ENCODE results near the gene OR10AD1. TPM values are rescaled to one million over a fixed set of nuclear protein-coding genes. Genes with fewer than 3 reads are reported as not detected.
"Not testable (repeated sequence)": the region's sequence is repeated elsewhere in the genome, so short reads cannot be mapped to it uniquely, and the experiment has no call there.

OR10AD1 gene
- total RNA-seq, 1 experiment from 2014 or later = not detected

- DNase-seq (ENCODE audit: low read depth in 1 of 2, low spot score in 2 of 2) = peak in 1 of 2 experiments; percentile 71
- Histone ChIP-seq H3K4me1 (replicated peaks) (no peaks in the 10 kb centered on the region), H3K27ac (no peak overlapping the region), H3K9me3 (replicated peaks) (0 out of 2 replicates have a peak, but pooled peaks cover 3% of the 10 kb centered on the region), H3K27me3 (replicated peaks) (no peaks in the 10 kb centered on the region), H3K36me3 (no peaks in the 10 kb centered on the region), H3K4me3 (no peak overlapping the region)
These were observed 39.8 kb downstream of the OR10AD1 start for GRCh38 chr12:48163150-48163747.

GRCh38 chr12:48160807-48161206 is 42.3 kb downstream of the OR10AD1 start:
- Histone ChIP-seq H3K36me3 (peaks cover 3% of the 10 kb centered on the region), H3K4me3 (no peak overlapping the region), H3K27me3 (replicated peaks) (no peaks in the 10 kb centered on the region), H3K9me3 (replicated peaks) (0 out of 2 replicates have a peak, but pooled peaks cover 3% of the 10 kb centered on the region), H3K4me1 (replicated peaks) (peaks cover 13% of the 10 kb centered on the region), H3K27ac (no peak overlapping the region)
- peak in 1 of 2 experiments; percentile 83 for DNase-seq (ENCODE audit: low read depth in 1 of 2, low spot score in 2 of 2)

- H3K27me3 ChIP-seq (replicated peaks) = no peaks in the 10 kb centered on the region
- H3K36me3 ChIP-seq = peaks cover 4% of the 10 kb centered on the region
- no peak overlapping the region for H3K4me3 ChIP-seq
- no peak overlapping the region for H3K27ac ChIP-seq
- no peaks in the 10 kb centered on the region for H3K9me3 ChIP-seq (replicated peaks)
- DNase-seq (ENCODE audit: low read depth in 1 of 2, low spot score in 2 of 2) = peak in 1 of 2 experiments; percentile 83
- peaks cover 13% of the 10 kb centered on the region for H3K4me1 ChIP-seq (replicated peaks)
These were observed 43.0 kb downstream of the OR10AD1 start for GRCh38 chr12:48160046-48160445.

GRCh38 chr12:48157889-48158370 is 45.2 kb downstream of the OR10AD1 start:
- DNase-seq (ENCODE audit: low read depth in 1 of 2, low spot score in 2 of 2) = peak in 1 of 2 experiments; percentile 77

GRCh38 chr12:48157018-48157888 is 45.8 kb downstream of the OR10AD1 start, which contains the start of gene ASB8:
TSS of gene ASB8 (minus strand) at chr12:48157515. CDS start at chr12:48153496, 4,019 bp downstream.
- Histone ChIP-seq H3K9me3 (replicated peaks) (no peaks in the 10 kb centered on the region), H3K27ac (peak within 1 kb of the TSS; percentile 2), H3K4me1 (replicated peaks) (peaks cover 14% of the 10 kb centered on the region), H3K36me3 (peaks cover 29% of the 10 kb centered on the region), H3K27me3 (replicated peaks) (no peaks in the 10 kb centered on the region), H3K4me3 (peak within 1 kb of the TSS; percentile 65)
- peak; percentile 100 for DNase-seq (ENCODE audit: low read depth in 1 of 2, low spot score in 2 of 2)

More at GRCh38 chr12:48157889-48158370, 45.2 kb downstream of the OR10AD1 start:
- peaks cover 13% of the 10 kb centered on the region for H3K4me1 ChIP-seq (replicated peaks)
- no peaks in the 10 kb centered on the region for H3K9me3 ChIP-seq (replicated peaks)
- no peaks in the 10 kb centered on the region for H3K27me3 ChIP-seq (replicated peaks)
- peak overlapping the region; percentile 2 for H3K27ac ChIP-seq
- peak overlapping the region; percentile 65 for H3K4me3 ChIP-seq
- peaks cover 22% of the 10 kb centered on the region for H3K36me3 ChIP-seq

- Histone ChIP-seq H3K9me3 (replicated peaks) (no peaks in the 10 kb centered on the region), H3K27me3 (replicated peaks) (no peaks in the 10 kb centered on the region), H3K27ac (no peak overlapping the region), H3K4me3 (peak overlapping the region; percentile 65), H3K4me1 (replicated peaks) (peaks cover 17% of the 10 kb centered on the region), H3K36me3 (peaks cover 35% of the 10 kb centered on the region)
- DNase-seq (ENCODE audit: low read depth in 1 of 2, low spot score in 2 of 2) = peak in 1 of 2 experiments; percentile 82
These were observed 46.5 kb downstream of the OR10AD1 start for GRCh38 chr12:48156652-48157017.

- not testable (repeated sequence) for H3K27ac ChIP-seq; H3K9me3 ChIP-seq (replicated peaks); H3K4me3 ChIP-seq; H3K27me3 ChIP-seq (replicated peaks)
- H3K36me3 ChIP-seq = peaks cover 43% of the 10 kb centered on the region
- DNase-seq (ENCODE audit: low read depth in 1 of 2, low spot score in 2 of 2) = peak in 1 of 2 experiments; percentile 75
- H3K4me1 ChIP-seq (replicated peaks) = peaks cover 17% of the 10 kb centered on the region
These were observed 47.3 kb downstream of the OR10AD1 start for GRCh38 chr12:48155786-48156185.

Other genes starting within 250 kb of the OR10AD1 start
- gene TMEM106C, start 239.7 kb downstream of the OR10AD1 start, total RNA-seq (2014; rRNA removed; shearing (Covaris generic)) = 83.1 and 143 TPM in 2 replicates
- gene COL2A1, start 198.8 kb downstream of the OR10AD1 start, total RNA-seq (2014; rRNA removed; shearing (Covaris generic)) = not detected in 2 replicates
- gene SENP1, start 97.2 kb downstream of the OR10AD1 start, total RNA-seq (2014; rRNA removed; shearing (Covaris generic)) = 36.2 and 49.5 TPM in 2 replicates
- gene PFKM, start 83.9 kb downstream of the OR10AD1 start, total RNA-seq (2014; rRNA removed; shearing (Covaris generic)) = 791 and 920 TPM in 2 replicates
- 236 and 314 TPM in 2 replicates for gene ASB8, start 45.8 kb downstream of the OR10AD1 start, total RNA-seq (2014; rRNA removed; shearing (Covaris generic))
- gene CCDC184, start 19.6 kb downstream of the OR10AD1 start, total RNA-seq (2014; rRNA removed; shearing (Covaris generic)) = 10.1 and 11.9 TPM in 2 replicates
- 9.9 and 12.8 TPM in 2 replicates for gene ZNF641, start 147.6 kb upstream of the OR10AD1 start, total RNA-seq (2014; rRNA removed; shearing (Covaris generic))